Kidney epithelial cell (primary cell): ENCODE results near the gene SEPHS1. TPM values are rescaled to one million over a fixed set of nuclear protein-coding genes. Genes with fewer than 3 reads are reported as not detected.
A peak's percentile ranks its signal among the peaks of the same experiment; 100 is the strongest.

Source experiments
- DNase-seq: peaks from one replicate; pipeline ENCODE4 v3.0.0-alpha.2; 2010; ENCODE audit warnings: low read depth
- H3K27me3 ChIP-seq: 2 replicates; pipeline ENCODE4 v1.6.0; 2011; ENCODE audit warnings: low read length; ENCODE audit not compliant: control insufficient read depth, insufficient read depth
- H3K36me3 ChIP-seq: 2 replicates; pipeline ENCODE4 v1.5.1; 2011; ENCODE audit warnings: low read length; ENCODE audit not compliant: control insufficient read depth, insufficient read depth
- H3K4me3 ChIP-seq: 2 replicates; pipeline ENCODE4 v1.5.1; 2011; ENCODE audit warnings: low read depth, mild to moderate bottlenecking, control low read depth, low read length
- CTCF ChIP-seq: IDR thresholded peaks from 2 replicates; pipeline ENCODE4 v1.5.1; 2011; ENCODE audit warnings: mild to moderate bottlenecking, moderate library complexity, low read length, control low read depth, inconsistent platforms; ENCODE audit not compliant: insufficient read depth, poor library complexity, severe bottlenecking
- total RNA-seq: library from RNA; depleted of rRNA; stranded (reverse); fragments of >200 nt; gene quantifications from 2 replicates; pipeline ENCODE4 v1.2.3, GENCODE V29; 2015

SEPHS1 gene
- total RNA-seq, 1 donor from 2014 or later = 48.9 TPM

GRCh38 chr10:13352519-13352918 is 4.4 kb upstream of the SEPHS1 start:
- TF ChIP-seq CTCF = no peak
- H3K27me3 ChIP-seq = peaks cover 6% of the 10 kb centered on the region
- DNase-seq = no peak
- H3K36me3 ChIP-seq = no peaks in the 10 kb centered on the region
- H3K4me3 ChIP-seq = no peak overlapping the region

GRCh38 chr10:13351340-13351915 is 3.3 kb upstream of the SEPHS1 start:
- peaks cover 6% of the 10 kb centered on the region for H3K27me3 ChIP-seq
- TF ChIP-seq CTCF = no peak
- no peaks in the 10 kb centered on the region for H3K36me3 ChIP-seq
- DNase-seq = no peak
- no peak overlapping the region for H3K4me3 ChIP-seq

- DNase-seq = no peak
- peak overlapping the region; percentile 82 for H3K4me3 ChIP-seq
- TF ChIP-seq CTCF = no peak
- peaks cover 6% of the 10 kb centered on the region for H3K27me3 ChIP-seq
- H3K36me3 ChIP-seq = peaks cover 2% of the 10 kb centered on the region
Observed at GRCh38 chr10:13349463-13350274, 1.6 kb upstream of the SEPHS1 start.

GRCh38 chr10:13347500-13348156 is 465 bp downstream of the SEPHS1 start:
- H3K36me3 ChIP-seq = peaks cover 2% of the 10 kb centered on the region
- peak overlapping the region; percentile 82 for H3K4me3 ChIP-seq
- peaks cover 4% of the 10 kb centered on the region for H3K27me3 ChIP-seq
- DNase-seq = no peak
- TF ChIP-seq CTCF = no peak

GRCh38 chr10:13347043-13347499 is 1.0 kb downstream of the SEPHS1 start:
- no peak for DNase-seq
- H3K4me3 ChIP-seq = peak overlapping the region; percentile 82
- TF ChIP-seq CTCF = no peak
- H3K36me3 ChIP-seq = peaks cover 2% of the 10 kb centered on the region
- H3K27me3 ChIP-seq = peaks cover 3% of the 10 kb centered on the region
